HL-60 (cell line): ENCODE results near the gene CST9L.

Experiments used
- DNase-seq, 2 experiments: peaks; one replicate each; pipeline ENCODE4 v3.0.0-alpha.2; 2010 to 2020; ENCODE audit warnings: low read depth in 1 of 2, low spot score in 1 of 2
- H3K27ac ChIP-seq: fragments of 250-450 bp; sonication (Bioruptor Pico); replicated peaks from 2 replicates; pipeline ENCODE4 v1.5.1; 2020; ENCODE audit warnings: mild to moderate bottlenecking, moderate library complexity
- H3K27me3 ChIP-seq: fragments of 250-450 bp; sonication (Bioruptor Pico); 2 replicates; pipeline ENCODE4 v1.5.1; 2021; ENCODE audit warnings: mild to moderate bottlenecking, moderate library complexity; ENCODE audit not compliant: insufficient read depth, poor library complexity, severe bottlenecking
- H3K4me3 ChIP-seq: replicated peaks from 2 replicates; pipeline ENCODE4 v1.5.1; 2011; ENCODE audit warnings: mild to moderate bottlenecking, control low read depth, low read length; ENCODE audit not compliant: insufficient read depth
- GABPA ChIP-seq: IDR thresholded peaks from 2 replicates; pipeline ENCODE4 v1.6.1; 2012; ENCODE audit warnings: low read depth
- POLR2AphosphoS5 ChIP-seq: IDR thresholded peaks from 2 replicates; pipeline ENCODE4 v1.6.1; 2012; ENCODE audit warnings: low read depth
- REST ChIP-seq: IDR thresholded peaks from 2 replicates; pipeline ENCODE4 v1.6.1; 2012; ENCODE audit warnings: low read depth; ENCODE audit not compliant: insufficient replicate concordance
- SPI1 ChIP-seq: IDR thresholded peaks from 2 replicates; pipeline ENCODE4 v1.6.1; 2012; ENCODE audit warnings: low read depth, mild to moderate bottlenecking, borderline replicate concordance
- TF ChIP-seq, protein P1 (sequence below): IDR thresholded peaks from one replicate; pipeline ENCODE4 v1.5.1; 2011; ENCODE audit warnings: low read length, control low read depth, inconsistent platforms; ENCODE audit not compliant: insufficient read depth

CST9L gene

DNA sequence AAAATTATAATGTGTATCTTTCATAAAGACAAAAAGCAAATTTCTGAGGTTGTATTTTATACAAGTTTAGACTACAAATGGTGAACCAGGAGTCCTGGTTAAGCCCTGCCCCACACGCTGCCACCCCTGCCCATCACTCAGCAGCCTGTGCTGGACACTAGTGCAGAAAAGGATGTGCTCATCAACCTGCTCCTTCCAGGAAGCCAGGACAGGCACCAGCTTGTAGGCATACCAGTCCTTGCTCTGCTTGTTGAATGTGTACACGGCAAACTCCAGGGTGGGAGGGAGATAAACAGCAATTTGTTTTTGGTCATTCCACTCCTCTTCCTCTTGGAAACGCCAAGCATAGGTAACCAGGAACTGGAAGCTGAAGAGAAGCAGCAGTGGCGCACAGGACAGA, 18.1 kb downstream of the CST9L start:
- no peak overlapping the region for H3K4me3 ChIP-seq
- DNase-seq: no peak
- no peaks in the 10 kb centered on the region for H3K27me3 ChIP-seq
- H3K27ac ChIP-seq: no peak overlapping the region
- TF ChIP-seq POLR2AphosphoS5 (no peak), SPI1 (no peak), GABPA (no peak), REST (no peak)
- TF ChIP-seq, protein P1, sequence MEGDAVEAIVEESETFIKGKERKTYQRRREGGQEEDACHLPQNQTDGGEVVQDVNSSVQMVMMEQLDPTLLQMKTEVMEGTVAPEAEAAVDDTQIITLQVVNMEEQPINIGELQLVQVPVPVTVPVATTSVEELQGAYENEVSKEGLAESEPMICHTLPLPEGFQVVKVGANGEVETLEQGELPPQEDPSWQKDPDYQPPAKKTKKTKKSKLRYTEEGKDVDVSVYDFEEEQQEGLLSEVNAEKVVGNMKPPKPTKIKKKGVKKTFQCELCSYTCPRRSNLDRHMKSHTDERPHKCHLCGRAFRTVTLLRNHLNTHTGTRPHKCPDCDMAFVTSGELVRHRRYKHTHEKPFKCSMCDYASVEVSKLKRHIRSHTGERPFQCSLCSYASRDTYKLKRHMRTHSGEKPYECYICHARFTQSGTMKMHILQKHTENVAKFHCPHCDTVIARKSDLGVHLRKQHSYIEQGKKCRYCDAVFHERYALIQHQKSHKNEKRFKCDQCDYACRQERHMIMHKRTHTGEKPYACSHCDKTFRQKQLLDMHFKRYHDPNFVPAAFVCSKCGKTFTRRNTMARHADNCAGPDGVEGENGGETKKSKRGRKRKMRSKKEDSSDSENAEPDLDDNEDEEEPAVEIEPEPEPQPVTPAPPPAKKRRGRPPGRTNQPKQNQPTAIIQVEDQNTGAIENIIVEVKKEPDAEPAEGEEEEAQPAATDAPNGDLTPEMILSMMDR: no peak

- H3K27ac ChIP-seq: no peak overlapping the region
- H3K27me3 ChIP-seq: no peaks in the 10 kb centered on the region
- H3K4me3 ChIP-seq: no peak overlapping the region
- TF ChIP-seq SPI1 (no peak), POLR2AphosphoS5 (no peak), GABPA (no peak), REST (no peak)
- TF ChIP-seq, protein P1: no peak
- DNase-seq: no peak
Measured at GRCh38 chr20:23548408-23548807, 19.9 kb downstream of the CST9L start.

GRCh38 chr20:23547613-23548012, 20.7 kb downstream of the CST9L start:
- no peaks in the 10 kb centered on the region for H3K27me3 ChIP-seq
- H3K4me3 ChIP-seq: no peak overlapping the region
- TF ChIP-seq POLR2AphosphoS5: no peak
- DNase-seq: no peak
- no peak overlapping the region for H3K27ac ChIP-seq

DNA sequence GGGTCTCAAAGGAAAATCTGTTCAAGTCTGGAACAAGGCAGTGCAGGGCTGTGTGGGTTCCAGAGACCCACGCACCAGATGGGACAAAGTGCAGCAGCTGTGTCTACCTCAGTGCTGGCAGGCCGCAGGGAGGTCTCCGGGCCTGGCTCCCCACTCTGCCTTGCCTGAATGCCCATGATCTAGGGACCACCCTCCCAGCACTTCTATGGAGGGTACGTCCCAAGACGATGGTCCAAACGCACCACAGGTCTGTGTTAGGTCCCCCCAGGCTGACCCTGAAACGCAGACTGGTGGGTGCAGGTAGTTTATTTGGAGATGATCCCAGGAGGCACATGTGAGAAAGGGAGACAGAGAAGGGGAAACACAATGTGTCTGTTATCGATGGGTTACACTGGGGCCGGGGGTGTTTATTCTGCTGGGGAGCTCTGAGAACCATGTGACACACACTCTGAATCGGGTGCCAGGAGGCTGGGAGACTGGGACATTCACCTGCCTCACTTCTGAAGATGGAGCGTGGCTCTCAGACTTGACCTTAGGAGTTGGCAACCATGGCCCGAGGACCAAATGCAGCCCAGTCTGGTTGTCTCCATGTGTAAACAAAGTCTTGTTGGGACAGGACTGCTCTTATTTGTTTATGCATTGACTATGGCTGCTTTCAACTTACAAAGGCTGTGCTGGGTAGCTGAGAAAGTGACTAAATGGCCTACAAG, 21.7 kb downstream of the CST9L start:
- no peaks in the 10 kb centered on the region for H3K27me3 ChIP-seq
- H3K27ac ChIP-seq: no peak overlapping the region
- no peak for TF ChIP-seq SPI1
- no peak for TF ChIP-seq REST
- no peak for TF ChIP-seq POLR2AphosphoS5
- TF ChIP-seq GABPA: no peak
- TF ChIP-seq, protein P1: no peak
- H3K4me3 ChIP-seq: no peak overlapping the region
- DNase-seq: no peak
